H1 (cell line): ENCODE results near the gene CD4. TPM values are rescaled to one million over a fixed set of nuclear protein-coding genes. Genes with fewer than 3 reads are reported as not detected.

ENCODE experiments used
- POLR2AphosphoS5 ChIP-seq: IDR thresholded peaks from 2 replicates; pipeline ENCODE4 v1.6.1; 2011; ENCODE audit warnings: low read depth, low read length
- TBP ChIP-seq: IDR thresholded peaks from 2 replicates; pipeline ENCODE4 v1.6.1; 2011; ENCODE audit warnings: low read depth, low read length, improper control_type of control experiment
- polyA plus RNA-seq, 7 experiments: library from polyadenylated mRNA; depleted of rRNA in 3 of 7; stranded (reverse) in 5 of 7; unstranded in 2 of 7; fragments of >200 nt in 5 of 7; fragments of 200-250 nt in 2 of 7; gene quantifications; 1 replicate in 5 of 7; 2 replicates in 1 of 7; 4 replicates in 1 of 7; pipeline versions ENCODE4 v1.2.1 to v1.2.3, GENCODE V29; 2011 to 2013; ENCODE audit warnings: missing spikeins in 2 of 7, mixed read lengths in 2 of 7
- total RNA-seq: library from RNA; stranded (reverse); fragmentation: NEBNext Ultra II Directional; extraction: Animal tissue kit (Norgen Biotek cat#: 25700); gene quantifications from 2 replicates; pipeline ENCODE4 v1.2.1, GENCODE V29; 2021
- TF ChIP-seq, protein P1 (sequence below), 3 experiments: IDR thresholded peaks; 1 replicate in 2 of 3; 2 replicates in 1 of 3; pipeline versions ENCODE4 v1.5.1 to v1.6.1; 2011; ENCODE audit warnings: low read length in 3 of 3, mild to moderate bottlenecking in 3 of 3, inconsistent platforms in 2 of 3, low read depth in 1 of 3, moderate library complexity in 1 of 3; ENCODE audit not compliant: insufficient read depth in 1 of 3; ENCODE audit errors: control extremely low read depth in 1 of 3

Gene CD4
- total and polyA plus RNA-seq, 2 of the 8 experiments (the other 6 are each of a cell fraction or from before 2014, with no cell fraction given): 3.4 to 5.1 TPM

GRCh38 chr12:6752921-6753771 is 36.2 kb upstream of the CD4 start, which contains the start of gene MLF2 (continued):
- peak; percentile 77 for TF ChIP-seq POLR2AphosphoS5
- peak; percentile 23 for TF ChIP-seq TBP
- TF ChIP-seq, protein P1, sequence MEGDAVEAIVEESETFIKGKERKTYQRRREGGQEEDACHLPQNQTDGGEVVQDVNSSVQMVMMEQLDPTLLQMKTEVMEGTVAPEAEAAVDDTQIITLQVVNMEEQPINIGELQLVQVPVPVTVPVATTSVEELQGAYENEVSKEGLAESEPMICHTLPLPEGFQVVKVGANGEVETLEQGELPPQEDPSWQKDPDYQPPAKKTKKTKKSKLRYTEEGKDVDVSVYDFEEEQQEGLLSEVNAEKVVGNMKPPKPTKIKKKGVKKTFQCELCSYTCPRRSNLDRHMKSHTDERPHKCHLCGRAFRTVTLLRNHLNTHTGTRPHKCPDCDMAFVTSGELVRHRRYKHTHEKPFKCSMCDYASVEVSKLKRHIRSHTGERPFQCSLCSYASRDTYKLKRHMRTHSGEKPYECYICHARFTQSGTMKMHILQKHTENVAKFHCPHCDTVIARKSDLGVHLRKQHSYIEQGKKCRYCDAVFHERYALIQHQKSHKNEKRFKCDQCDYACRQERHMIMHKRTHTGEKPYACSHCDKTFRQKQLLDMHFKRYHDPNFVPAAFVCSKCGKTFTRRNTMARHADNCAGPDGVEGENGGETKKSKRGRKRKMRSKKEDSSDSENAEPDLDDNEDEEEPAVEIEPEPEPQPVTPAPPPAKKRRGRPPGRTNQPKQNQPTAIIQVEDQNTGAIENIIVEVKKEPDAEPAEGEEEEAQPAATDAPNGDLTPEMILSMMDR (IDR thresholded peaks at IDR 0.05; ENCODE audit: control extremely low read depth in 1 of 3, insufficient read depth in 1 of 3, low read depth in 1 of 3, low read length in 3 of 3): peak in 1 of 3 experiments; percentile 85; a peak in 1 of 4 replicates
- TF ChIP-seq, all 59 proteins: peak for 19
